Heart left ventricle (tissue), 13 donors: ENCODE measurements around the gene ASAP2.

Source experiments
- CTCF ChIP-seq, 12 donors: fragments of 200-600 bp; sonication (generic) in 4 of 12; IDR thresholded peaks; one replicate each; pipeline versions ENCODE4 v1.5.0 to v1.8.0; 2018 to 2022; ENCODE audit warnings: antibody characterized with exemption in 12 of 12, mild to moderate bottlenecking in 5 of 12
- POLR2A ChIP-seq, 2 donors: fragments of 450-650 bp; IDR thresholded peaks; one replicate each; pipeline ENCODE4 v1.6.1; 2017; ENCODE audit warnings: antibody characterized with exemption in 2 of 2, mild to moderate bottlenecking in 2 of 2, moderate library complexity in 2 of 2
- donor health status: ischemic (EF 13 %, LVEDD 7.1; RV severe dilation, severe dysfunction).
- donor health status: DM: no; HTN: yes; CAD: no.
- donor health status: DM: no; HTN: no; CAD: no.
- donor health status: ischemic (EF 25% LVEDD 6.9; RV normal size, moderate dysfunction).
- donor health status: ischemic (EF 25% LVEDD 5.7; RV mildly dilated, moderate dysfunction).
- donor health status: ischemic (EF 35%, LVEDD 5.7; RV mildly dilated, moderate dysfunction).
- donor health status: nonischemic (EF 11% LVEDD 7.7; RV severe dilation, severe dysfunction).
- donor health status: DM: yes; HTN: yes; CAD: no.
- donor health status: PGD.
- donor health status: ischemic (EF 29% LVEDD 5.4; RV normal size, mild dysfunction).
- donor health status: nonischemic (EF 23%, LVEDD 6.1; RV moderate dilation, normal function).

GRCh38 chr2:9258501-9258900, 51.9 kb downstream of the ASAP2 start:
- TF ChIP-seq POLR2A (IDR thresholded peaks at IDR 0.05): no peak
- no peak for TF ChIP-seq CTCF (IDR thresholded peaks at IDR 0.05)
